HepG2 (cell line): Measurements from ENCODE around the gene RSBN1. TPM values are rescaled to one million over a fixed set of nuclear protein-coding genes. Genes with fewer than 3 reads are reported as not detected.
A peak's percentile ranks its signal among the peaks of the same experiment; 100 is the strongest.

Experiments used
- ISL2 ChIP-seq: sonication (generic); formaldehyde crosslinking; IDR thresholded peaks from 2 replicates; pipeline ENCODE4 v1.5.0; 2020; ENCODE audit warnings: missing genetic modification reagents
- MTA3 ChIP-seq: sonication (generic); formaldehyde crosslinking; IDR thresholded peaks from 2 replicates; pipeline ENCODE4 v1.4.0; 2020; ENCODE audit warnings: missing genetic modification reagents
- PBX3 ChIP-seq: sonication (generic); formaldehyde crosslinking; IDR thresholded peaks from 2 replicates; pipeline ENCODE4 v1.8.1; 2023; ENCODE audit warnings: missing genetic modification reagents, inconsistent platforms, borderline replicate concordance
- THAP11 ChIP-seq: IDR thresholded peaks from 2 replicates; pipeline ENCODE4 v1.6.1; 2016; ENCODE audit warnings: missing biosample characterization, missing genetic modification reagents
- ZBTB39 ChIP-seq: sonication (generic); formaldehyde crosslinking; IDR thresholded peaks from 2 replicates; pipeline ENCODE4 v1.5.0; 2020; ENCODE audit warnings: missing genetic modification reagents
- ZMYM2 ChIP-seq: sonication (generic); formaldehyde crosslinking; IDR thresholded peaks from 2 replicates; pipeline ENCODE4 v1.8.0; 2022; ENCODE audit warnings: mild to moderate bottlenecking, missing genetic modification reagents
- ZNF251 ChIP-seq: sonication (generic); formaldehyde crosslinking; IDR thresholded peaks from 2 replicates; pipeline ENCODE4 v1.9.0; 2021; ENCODE audit warnings: mild to moderate bottlenecking, missing genetic modification reagents
- ZNF512 ChIP-seq: sonication (generic); formaldehyde crosslinking; IDR thresholded peaks from 2 replicates; pipeline ENCODE4 v1.4.0; 2020; ENCODE audit warnings: mild to moderate bottlenecking, missing genetic modification reagents
- ZNF589 ChIP-seq: sonication (generic); formaldehyde crosslinking; conservative IDR thresholded peaks from 2 replicates; pipeline ENCODE4 v1.8.0; 2022; ENCODE audit warnings: mild to moderate bottlenecking, moderate library complexity, missing genetic modification reagents
- ZSCAN31 ChIP-seq: sonication (generic); formaldehyde crosslinking; IDR thresholded peaks from 2 replicates; pipeline ENCODE4 v1.5.0; 2020; ENCODE audit warnings: low read depth, mild to moderate bottlenecking, missing genetic modification reagents
- polyA plus RNA-seq, 8 experiments: library from polyadenylated mRNA; depleted of rRNA in 3 of 8; stranded (reverse) in 7 of 8; unstranded in 1 of 8; fragments of >200 nt; fragmentation: Illumina TruSeq in 4 of 8; extraction: Trizol in 4 of 8; gene quantifications; 2 replicates each; pipeline versions ENCODE4 v1.2.1 to v1.2.3, GENCODE V29; 2011 to 2016; ENCODE audit warnings: low read depth in 4 of 8, missing spikeins in 1 of 8, mixed read lengths in 1 of 8; ENCODE audit not compliant: insufficient read depth in 1 of 8
- total RNA-seq, 5 experiments: library from RNA; depleted of rRNA; stranded (reverse); fragments of >200 nt; fragmentation: Illumina TruSeq; extraction: Trizol; gene quantifications; 2 replicates each; pipeline ENCODE4 v1.2.3, GENCODE V29; 2016; ENCODE audit warnings: low read depth in 1 of 5

Gene RSBN1
- total and polyA plus RNA-seq, 2 of the 13 experiments (the other 11 are each of a cell fraction or from before 2014, with no cell fraction given): 8.3 to 10.4 TPM

- TF ChIP-seq ISL2: 0 out of 2 replicates have a peak, but pooled peaks have one; percentile 6
- TF ChIP-seq PBX3 (CRISPR knock-in tag): no peak
- 0 out of 2 replicates have a peak, but pooled peaks have one; percentile 17 for TF ChIP-seq ZBTB39 (CRISPR knock-in tag)
- peak; percentile 27; the same call in 1 of the 2 replicates for TF ChIP-seq ZNF589 (CRISPR knock-in tag)
- TF ChIP-seq THAP11 (CRISPR knock-in tag): no peak
- no peak for TF ChIP-seq ZSCAN31 (CRISPR knock-in tag)
- TF ChIP-seq ZNF512 (CRISPR knock-in tag): no peak
- TF ChIP-seq ZMYM2 (CRISPR knock-in tag): no peak
- TF ChIP-seq ZNF251 (CRISPR knock-in tag): no peak
- no peak for TF ChIP-seq MTA3 (CRISPR knock-in tag)
Measured at GRCh38 chr1:113811156-113811887, 954 bp downstream of the RSBN1 start (continued).
